ENCODE data around the gene HDGFL2. TPM values are rescaled to one million over a fixed set of nuclear protein-coding genes. Genes with fewer than 3 reads are reported as not detected.
"Not testable (repeated sequence)": the region's sequence is repeated elsewhere in the genome, so short reads cannot be mapped to it uniquely, and the experiment has no call there.

The HDGFL2 gene
- total RNA-seq, 1 donor from 2014 or later: 28.4 TPM

- intact Hi-C loops (cut with DNase I): no loop called here
- DNase-seq (ENCODE audit: low spot score): no peak
Measured at GRCh38 chr19:4523306-4524110, 51.4 kb downstream of the HDGFL2 start.

- DNase-seq (ENCODE audit: low spot score): no peak
- intact Hi-C loops (cut with DNase I): loop anchor here (5.0 kb wide), 1 partner anchor 258 kb away; no protein-coding TSS in a partner anchor
Measured at GRCh38 chr19:4524808-4525562, 52.9 kb downstream of the HDGFL2 start.

- intact Hi-C loops (cut with DNase I): loop anchor here (5.0 kb wide), 1 partner anchor 258 kb away; no protein-coding TSS in a partner anchor
- DNase-seq (ENCODE audit: low spot score): no peak
Measured at GRCh38 chr19:4525563-4526002, 53.5 kb downstream of the HDGFL2 start.

GRCh38 chr19:4527377-4527776 is 55.3 kb downstream of the HDGFL2 start:
- DNase-seq (ENCODE audit: low spot score): not testable (repeated sequence)
- intact Hi-C loops (cut with DNase I): loop anchor here (5.0 kb wide), 1 partner anchor 260 kb away; no protein-coding TSS in a partner anchor

- no peak for DNase-seq (ENCODE audit: low spot score)
- intact Hi-C loops (cut with DNase I): loop anchor here (5.0 kb wide), 1 partner anchor 262 kb away; no protein-coding TSS in a partner anchor
Measured at GRCh38 chr19:4528843-4529242, 56.7 kb downstream of the HDGFL2 start.

GRCh38 chr19:4529924-4530522 is 57.9 kb downstream of the HDGFL2 start:
- intact Hi-C loops (cut with DNase I): loop anchor here (5.0 kb wide), 1 partner anchor 263 kb away; no protein-coding TSS in a partner anchor

GRCh38 chr19:4531562-4532165 is 59.6 kb downstream of the HDGFL2 start:
- intact Hi-C loops (cut with DNase I): no loop called here
- DNase-seq (ENCODE audit: low spot score): no peak

More at GRCh38 chr19:4529924-4530522, 57.9 kb downstream of the HDGFL2 start:
- DNase-seq (ENCODE audit: low spot score): no peak

- intact Hi-C loops (cut with DNase I): no loop called here
- DNase-seq (ENCODE audit: low spot score): no peak
Measured at GRCh38 chr19:4533334-4533733, 61.2 kb downstream of the HDGFL2 start.

GRCh38 chr19:4533835-4534424 is 61.8 kb downstream of the HDGFL2 start:
- intact Hi-C loops (cut with DNase I): no loop called here
- no peak for DNase-seq (ENCODE audit: low spot score)

- intact Hi-C loops (cut with DNase I): no loop called here
- peak; percentile 88 for DNase-seq (ENCODE audit: low spot score)
Measured at GRCh38 chr19:4534836-4535658, 63.0 kb downstream of the HDGFL2 start, which contains the start of gene PLIN5. Gene PLIN5, minus strand, starts transcription at chr19:4535224. Its CDS starts 1,150 bp downstream, at chr19:4534074.

GRCh38 chr19:4536798-4537197 is 64.7 kb downstream of the HDGFL2 start:
- no peak for DNase-seq (ENCODE audit: low spot score)
- intact Hi-C loops (cut with DNase I): no loop called here

GRCh38 chr19:4537953-4538600 is 66.0 kb downstream of the HDGFL2 start:
- no peak for DNase-seq (ENCODE audit: low spot score)
- intact Hi-C loops (cut with DNase I): no loop called here

GRCh38 chr19:4538601-4538954 is 66.5 kb downstream of the HDGFL2 start:
- intact Hi-C loops (cut with DNase I): no loop called here
- no peak for DNase-seq (ENCODE audit: low spot score)

- intact Hi-C loops (cut with DNase I): no loop called here
Measured at GRCh38 chr19:4539169-4539692, 67.1 kb downstream of the HDGFL2 start.

GRCh38 chr19:4539693-4540581 is 67.8 kb downstream of the HDGFL2 start, which contains the start of gene LRG1:
Gene LRG1, minus strand, starts transcription at chr19:4540036. Its CDS starts 23 bp downstream, at chr19:4540013.
- intact Hi-C loops (cut with DNase I): no loop called here
- peak; percentile 93 for DNase-seq (ENCODE audit: low spot score)

More at GRCh38 chr19:4539169-4539692, 67.1 kb downstream of the HDGFL2 start:
- DNase-seq (ENCODE audit: low spot score): no peak

- intact Hi-C loops (cut with DNase I): no loop called here
- DNase-seq (ENCODE audit: low spot score): no peak
Measured at GRCh38 chr19:4541114-4541805, 69.2 kb downstream of the HDGFL2 start.

Measured in cardiac septum (tissue), 1 donor.